GM10266 (cell line): ENCODE data around the gene MIA3.

Source experiments
- DNase-seq: peaks from one replicate; pipeline ENCODE4 v3.0.0; 2012; ENCODE audit errors: extremely low spot score
- CTCF ChIP-seq: IDR thresholded peaks from 2 replicates; pipeline ENCODE4 v1.5.1; 2012; ENCODE audit warnings: mild to moderate bottlenecking, low read depth; ENCODE audit not compliant: control insufficient read depth, insufficient read depth; ENCODE audit errors: missing control alignments

MIA3 gene

GRCh38 chr1:222702210-222702609 is 84.3 kb downstream of the MIA3 start:
- no peak for DNase-seq
- no peak for TF ChIP-seq CTCF

- no peak for TF ChIP-seq CTCF
- DNase-seq, result no peak
Measured at GRCh38 chr1:222704260-222704659, 86.4 kb downstream of the MIA3 start.

GRCh38 chr1:222706815-222707214 is 88.9 kb downstream of the MIA3 start:
- TF ChIP-seq CTCF, result no peak

GRCh38 chr1:222709700-222710153 is 91.8 kb downstream of the MIA3 start:
- no peak for DNase-seq
- no peak for TF ChIP-seq CTCF

More at GRCh38 chr1:222706815-222707214, 88.9 kb downstream of the MIA3 start:
- DNase-seq, result no peak

- no peak for TF ChIP-seq CTCF
Measured at GRCh38 chr1:222711319-222712252, 93.7 kb downstream of the MIA3 start.

GRCh38 chr1:222712253-222713090 is 94.6 kb downstream of the MIA3 start, which contains the start of the genes AIDA and BROX:
TSS of gene AIDA (minus strand) at chr1:222712491. CDS start at chr1:222712317, 174 bp downstream.
TSS of gene BROX (plus strand) at chr1:222712564. CDS start at chr1:222715700, 3,136 bp downstream.
- no peak for TF ChIP-seq CTCF
- peak; percentile 89 for DNase-seq

More at GRCh38 chr1:222711319-222712252, 93.7 kb downstream of the MIA3 start:
- peak; percentile 62 for DNase-seq
